ENCODE measurements around the gene VIL1. TPM values are rescaled to one million over a fixed set of nuclear protein-coding genes. Genes with fewer than 3 reads are reported as not detected.

Gene VIL1
- polyA plus RNA-seq, 3 donors = not detected

DNA sequence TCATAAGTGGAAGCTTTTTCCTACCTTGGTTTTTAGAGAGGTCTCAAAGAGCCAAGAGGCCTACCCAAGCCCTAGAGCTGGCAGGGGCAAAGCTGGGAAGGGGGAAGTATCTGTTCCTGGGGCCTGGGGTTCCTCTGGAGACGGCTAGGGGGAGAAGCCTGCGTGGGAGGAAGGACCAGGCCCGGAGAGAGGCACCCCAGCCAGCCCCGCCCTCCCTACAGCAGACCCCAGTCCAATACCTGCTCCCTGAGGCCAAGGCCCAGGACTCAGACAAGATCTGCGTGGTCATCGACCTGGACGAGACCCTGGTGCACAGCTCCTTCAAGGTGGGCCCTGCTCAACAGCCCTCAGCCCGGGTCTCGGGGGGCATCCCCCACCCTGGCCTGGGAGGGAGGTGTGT lies 17.0 kb upstream of the VIL1 start:
- TF ChIP-seq, protein P1, sequence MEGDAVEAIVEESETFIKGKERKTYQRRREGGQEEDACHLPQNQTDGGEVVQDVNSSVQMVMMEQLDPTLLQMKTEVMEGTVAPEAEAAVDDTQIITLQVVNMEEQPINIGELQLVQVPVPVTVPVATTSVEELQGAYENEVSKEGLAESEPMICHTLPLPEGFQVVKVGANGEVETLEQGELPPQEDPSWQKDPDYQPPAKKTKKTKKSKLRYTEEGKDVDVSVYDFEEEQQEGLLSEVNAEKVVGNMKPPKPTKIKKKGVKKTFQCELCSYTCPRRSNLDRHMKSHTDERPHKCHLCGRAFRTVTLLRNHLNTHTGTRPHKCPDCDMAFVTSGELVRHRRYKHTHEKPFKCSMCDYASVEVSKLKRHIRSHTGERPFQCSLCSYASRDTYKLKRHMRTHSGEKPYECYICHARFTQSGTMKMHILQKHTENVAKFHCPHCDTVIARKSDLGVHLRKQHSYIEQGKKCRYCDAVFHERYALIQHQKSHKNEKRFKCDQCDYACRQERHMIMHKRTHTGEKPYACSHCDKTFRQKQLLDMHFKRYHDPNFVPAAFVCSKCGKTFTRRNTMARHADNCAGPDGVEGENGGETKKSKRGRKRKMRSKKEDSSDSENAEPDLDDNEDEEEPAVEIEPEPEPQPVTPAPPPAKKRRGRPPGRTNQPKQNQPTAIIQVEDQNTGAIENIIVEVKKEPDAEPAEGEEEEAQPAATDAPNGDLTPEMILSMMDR (IDR thresholded peaks at IDR 0.05) = peak; percentile 11
- peak overlapping the region; percentile 24 to 91 for H3K27ac ChIP-seq (ENCODE audit: low read depth in 1 of 2, low read length in 2 of 2)
- peaks cover 38 to 41% of the 10 kb centered on the region in 2 donors for H3K36me3 ChIP-seq (replicated peaks in 1 of 2; ENCODE audit: control insufficient read depth in 1 of 2, insufficient read depth in 2 of 2, low read length in 2 of 2)
- no peaks in the 10 kb centered on the region for H3K9me3 ChIP-seq (replicated peaks in 1 of 2; ENCODE audit: control insufficient read depth in 1 of 2, insufficient read depth in 1 of 2, low read length in 2 of 2)
- peaks cover 0 to 2% (median 0%) of the 10 kb centered on the region in 3 donors for H3K27me3 Mint-ChIP-seq (ENCODE audit: low read depth in 3 of 3)
- DNase-seq = peak in 1 of 3 donors; percentile 38
- H3K4me2 ChIP-seq (replicated peaks; ENCODE audit: extremely low read depth, low read length, poor library complexity, severe bottlenecking) = peak overlapping the region; percentile 79
- peak overlapping the region; percentile 84 to 95 (median 92) for H3K4me3 ChIP-seq (replicated peaks in 1 of 3; ENCODE audit: low read depth in 2 of 3, low read length in 3 of 3)
- H4K20me1 ChIP-seq (ENCODE audit: insufficient read depth, low read length) = peaks cover 51% of the 10 kb centered on the region
- peaks cover 0 to 4% (median 0%) of the 10 kb centered on the region in 7 donors for H3K9me3 Mint-ChIP-seq
- peaks cover 74 to 85% of the 10 kb centered on the region in 2 donors for H3K4me1 ChIP-seq (ENCODE audit: control insufficient read depth in 1 of 2, insufficient read depth in 2 of 2, low read length in 2 of 2)
- intact Hi-C loops (cut with micrococcal nuclease) = loop anchor here (10.0 kb wide), 2 partner anchors 163 to 273 kb away; partner anchors contain the start of genes CNOT9 (in 1 of the 2), RNF25 (in 1 of the 2), STK36 (in 1 of the 2) and USP37 (in 1 of the 2)
- H3K79me2 ChIP-seq (ENCODE audit: insufficient read depth, low read length) = peaks cover 86% of the 10 kb centered on the region
- H3K4me3 Mint-ChIP-seq = peak overlapping the region; percentile 93 to 98
- no peak overlapping the region for H2AFZ ChIP-seq (ENCODE audit: insufficient read depth, low read depth, low read length, poor library complexity, severe bottlenecking)
- peaks cover 68% of the 10 kb centered on the region for H3K4me1 Mint-ChIP-seq
- 90% methylated on average over 2 of the region's 9 CpGs for WGBS (ENCODE audit: insufficient coverage)
- peak overlapping the region; percentile 31 to 79 (median 59) for H3K27ac Mint-ChIP-seq
- H3K36me3 Mint-ChIP-seq = peaks cover 29 to 38% of the 10 kb centered on the region in 2 donors
- H3K27me3 ChIP-seq (ENCODE audit: control insufficient read depth in 2 of 2, insufficient read depth in 2 of 2, low read length in 2 of 2) = no peaks in the 10 kb centered on the region
- peak overlapping the region; percentile 82 for H3K9ac ChIP-seq (ENCODE audit: insufficient read depth, low read length, poor library complexity, severe bottlenecking)

DNA sequence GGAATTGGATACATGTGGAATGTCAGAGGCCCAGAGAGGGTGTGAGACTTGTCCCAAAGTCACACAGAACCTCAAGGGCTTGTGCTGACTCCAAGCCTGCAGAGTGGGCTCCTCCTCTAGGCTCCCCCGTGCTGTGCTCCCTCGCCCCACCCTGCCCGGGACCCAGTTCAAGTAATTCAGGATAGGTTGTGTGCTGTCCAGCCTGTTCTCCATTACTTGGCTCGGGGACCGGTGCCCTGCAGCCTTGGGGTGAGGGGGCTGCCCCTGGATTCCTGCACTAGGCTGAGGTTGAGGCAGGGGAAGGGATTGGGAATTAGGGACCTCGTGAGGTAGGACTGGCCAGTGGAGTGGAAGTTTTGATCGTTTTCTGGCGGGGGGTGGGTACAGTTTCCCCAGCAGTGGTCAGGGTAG lies 16.4 kb upstream of the VIL1 start:
- Histone ChIP-seq H3K27ac (ENCODE audit: low read depth in 1 of 2, low read length in 2 of 2) (peak overlapping the region in 1 of 2 donors; percentile 24), H3K27me3 (ENCODE audit: control insufficient read depth in 2 of 2, insufficient read depth in 2 of 2, low read length in 2 of 2) (no peaks in the 10 kb centered on the region), H3K79me2 (ENCODE audit: insufficient read depth, low read length) (peaks cover 80% of the 10 kb centered on the region), H3K9ac (ENCODE audit: insufficient read depth, low read length, poor library complexity, severe bottlenecking) (peak overlapping the region; percentile 82), H3K9me3 (replicated peaks in 1 of 2; ENCODE audit: control insufficient read depth in 1 of 2, insufficient read depth in 1 of 2, low read length in 2 of 2) (no peaks in the 10 kb centered on the region), H3K4me3 (replicated peaks in 1 of 3; ENCODE audit: low read depth in 2 of 3, low read length in 3 of 3) (peak overlapping the region in 1 of 3 experiments; percentile 92), H4K20me1 (ENCODE audit: insufficient read depth, low read length) (peaks cover 51% of the 10 kb centered on the region), H2AFZ (ENCODE audit: insufficient read depth, low read depth, low read length, poor library complexity, severe bottlenecking) (no peak overlapping the region), H3K4me2 (replicated peaks; ENCODE audit: extremely low read depth, low read length, poor library complexity, severe bottlenecking) (peak overlapping the region; percentile 79), H3K4me1 (ENCODE audit: control insufficient read depth in 1 of 2, insufficient read depth in 2 of 2, low read length in 2 of 2) (peaks cover 74 to 85% of the 10 kb centered on the region in 2 donors), H3K36me3 (replicated peaks in 1 of 2; ENCODE audit: control insufficient read depth in 1 of 2, insufficient read depth in 2 of 2, low read length in 2 of 2) (peaks cover 38 to 41% of the 10 kb centered on the region in 2 donors)
- WGBS (ENCODE audit: insufficient coverage) = 91% methylated on average over 6 of the region's 8 CpGs
- H3K4me1 Mint-ChIP-seq = peaks cover 68% of the 10 kb centered on the region
- DNase-seq = no peak
- H3K27me3 Mint-ChIP-seq (ENCODE audit: low read depth in 3 of 3) = peaks cover 0 to 2% (median 0%) of the 10 kb centered on the region in 3 donors
- peak overlapping the region in 1 of 2 donors; percentile 6 for H3K4me3 Mint-ChIP-seq
- TF ChIP-seq, protein P1 (IDR thresholded peaks at IDR 0.05) = no peak
- intact Hi-C loops (cut with micrococcal nuclease) = loop anchor here (10.0 kb wide), 2 partner anchors 162 to 272 kb away; partner anchors contain the start of genes CNOT9 (in 1 of the 2), RNF25 (in 1 of the 2), STK36 (in 1 of the 2) and USP37 (in 1 of the 2)
- peak overlapping the region in 2 of 7 donors; percentile 37 to 46 for H3K27ac Mint-ChIP-seq
- H3K36me3 Mint-ChIP-seq = peaks cover 29 to 38% of the 10 kb centered on the region in 2 donors
- peaks cover 0 to 4% (median 0%) of the 10 kb centered on the region in 7 donors for H3K9me3 Mint-ChIP-seq
